ENCODE results near the gene STAT3. TPM values are rescaled to one million over a fixed set of nuclear protein-coding genes. Genes with fewer than 3 reads are reported as not detected.

The STAT3 gene
- total and polyA plus RNA-seq, 2 of the 13 experiments (the other 11 are each of a cell fraction or from before 2014, with no cell fraction given): 61.8 to 62.4 TPM

DNA sequence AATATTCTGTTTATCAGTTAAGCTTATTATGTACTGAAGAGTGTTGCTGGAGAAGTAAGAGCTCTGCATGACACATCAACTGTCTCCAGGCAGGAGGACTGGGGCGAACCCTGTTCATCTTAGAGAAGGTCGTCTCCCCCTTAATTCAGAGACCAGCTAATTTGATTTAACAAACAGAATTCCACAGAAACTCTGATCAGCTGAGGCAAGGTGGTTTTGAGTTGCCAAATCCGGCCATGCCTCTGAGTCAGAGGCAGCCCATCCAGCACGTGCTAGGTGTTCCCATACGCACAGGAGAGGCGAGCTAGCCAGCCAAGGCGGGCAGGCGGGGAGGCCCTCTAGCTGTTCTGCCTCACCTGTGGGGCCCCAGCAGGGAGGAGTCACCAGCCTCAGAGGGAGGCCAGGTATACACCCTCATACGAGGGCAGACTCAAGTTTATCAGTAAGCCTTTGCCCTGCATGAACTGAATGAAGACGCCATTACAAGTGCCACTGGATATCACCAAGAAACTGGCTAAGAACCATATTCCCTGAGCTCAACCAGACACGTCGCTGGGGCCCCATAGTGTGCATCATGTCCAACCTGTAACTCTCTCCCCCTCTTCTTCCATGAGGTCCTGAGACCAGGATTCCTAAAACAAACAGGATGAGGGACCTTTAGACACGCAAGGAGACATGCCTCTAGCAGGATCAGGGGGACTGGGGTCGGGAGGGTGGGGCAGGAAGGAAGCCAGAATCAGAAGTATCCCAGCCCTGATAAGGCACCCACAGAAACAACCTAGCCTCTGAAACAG, 74.3 kb downstream of the STAT3 start:
- POLR2A ChIA-PET: interaction anchor here (1.4 to 3.7 kb wide), 2 partner anchors 74 to 264 kb away, joined by 3 to 47 read pairs; partner anchors contain the start of gene STAT3
- BruUV-seq (replicated peaks): no TSS peak
- H2AFZ ChIP-seq (ENCODE audit: low read length): no peak overlapping the region
- CTCF ChIA-PET (ENCODE audit: low intra/inter-chr PET ratio, low total read pairs): no interaction called here
- no peaks in the 10 kb centered on the region for H3K79me2 ChIP-seq (ENCODE audit: insufficient read depth, low read length)
- H3K27me3 ChIP-seq (ENCODE audit: control insufficient read depth in 1 of 2, insufficient read depth in 2 of 2, low read length in 2 of 2): no peaks in the 10 kb centered on the region
- H3K4me3 ChIP-seq (replicated peaks in 1 of 3; ENCODE audit: insufficient read depth in 1 of 3, low read depth in 2 of 3, low read length in 3 of 3): no peak overlapping the region
- H3K36me3 ChIP-seq (replicated peaks in 1 of 2; ENCODE audit: control insufficient read depth in 1 of 2, insufficient read depth in 2 of 2, low read length in 2 of 2): peaks cover 5 to 27% of the 10 kb centered on the region in 2 experiments; a peak in 4 of 5 replicates
- in situ Hi-C loops (cut with HindIII; ENCODE audit: extremely low pct_ligation_motif_present, low pct_unique_long_range_greater_than_20kb): no loop called here
- no peak overlapping the region for H3K9ac ChIP-seq (ENCODE audit: insufficient read depth, low read depth, low read length)
- no peak for ATAC-seq
- H3K4me2 ChIP-seq (ENCODE audit: low read depth, low read length): no peak overlapping the region
- intact Hi-C loops (cut with micrococcal nuclease; ENCODE audit: unreplicated experiment): no loop called here
- peak overlapping the region; percentile 73 for H3K27ac ChIP-seq (ENCODE audit: extremely low read length, insufficient read depth, low read length)
- DNase-seq (ENCODE audit: low spot score): no peak
- no peaks in the 10 kb centered on the region for H4K20me1 ChIP-seq (ENCODE audit: insufficient read depth, low read length)
- H3K9me3 ChIP-seq (ENCODE audit: low read length): no peaks in the 10 kb centered on the region
- no peak for FAIRE-seq
- WGBS (ENCODE audit: low lambda C conversion rate): 80% methylated on average over 14 of the region's 14 CpGs
- peaks cover 89% of the 10 kb centered on the region for H3K4me1 ChIP-seq (ENCODE audit: insufficient read depth, low read length)
- TF ChIP-seq ZBTB38 (CRISPR knock-in tag; IDR thresholded peaks at IDR 0.05) (peak; percentile 40; the same call in 1 of the 2 replicates), ETV6 (CRISPR knock-in tag; conservative IDR thresholded peaks at IDR 0.05) (no peak), ZSCAN31 (CRISPR knock-in tag; IDR thresholded peaks at IDR 0.05; ENCODE audit: low read depth) (no peak), SRSF9 (IDR thresholded peaks at IDR 0.05; ENCODE audit: borderline replicate concordance, insufficient read depth, low read depth, low read length, poor library complexity, severe bottlenecking) (no peak), ZNF44 (CRISPR knock-in tag; IDR thresholded peaks at IDR 0.05) (no peak), SMAD1 (CRISPR knock-in tag; IDR thresholded peaks at IDR 0.05; ENCODE audit: borderline replicate concordance, low read depth) (no peak), ZFY (CRISPR knock-in tag; IDR thresholded peaks at IDR 0.05) (0 out of 2 replicates have a peak, but pooled peaks have one; percentile 15), TARDBP (CRISPR knock-in tag; IDR thresholded peaks at IDR 0.05) (no peak), ZNF841 (CRISPR knock-in tag; IDR thresholded peaks at IDR 0.05; ENCODE audit: borderline replicate concordance) (no peak), FOSL2 (CRISPR knock-in tag; IDR thresholded peaks at IDR 0.05) (0 out of 2 replicates have a peak, but pooled peaks have one; percentile 18)
- TF ChIP-seq, protein P1, sequence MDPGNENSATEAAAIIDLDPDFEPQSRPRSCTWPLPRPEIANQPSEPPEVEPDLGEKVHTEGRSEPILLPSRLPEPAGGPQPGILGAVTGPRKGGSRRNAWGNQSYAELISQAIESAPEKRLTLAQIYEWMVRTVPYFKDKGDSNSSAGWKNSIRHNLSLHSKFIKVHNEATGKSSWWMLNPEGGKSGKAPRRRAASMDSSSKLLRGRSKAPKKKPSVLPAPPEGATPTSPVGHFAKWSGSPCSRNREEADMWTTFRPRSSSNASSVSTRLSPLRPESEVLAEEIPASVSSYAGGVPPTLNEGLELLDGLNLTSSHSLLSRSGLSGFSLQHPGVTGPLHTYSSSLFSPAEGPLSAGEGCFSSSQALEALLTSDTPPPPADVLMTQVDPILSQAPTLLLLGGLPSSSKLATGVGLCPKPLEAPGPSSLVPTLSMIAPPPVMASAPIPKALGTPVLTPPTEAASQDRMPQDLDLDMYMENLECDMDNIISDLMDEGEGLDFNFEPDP (CRISPR knock-in tag; conservative IDR thresholded peaks at IDR 0.05): no peak
- TF ChIP-seq, protein P2, sequence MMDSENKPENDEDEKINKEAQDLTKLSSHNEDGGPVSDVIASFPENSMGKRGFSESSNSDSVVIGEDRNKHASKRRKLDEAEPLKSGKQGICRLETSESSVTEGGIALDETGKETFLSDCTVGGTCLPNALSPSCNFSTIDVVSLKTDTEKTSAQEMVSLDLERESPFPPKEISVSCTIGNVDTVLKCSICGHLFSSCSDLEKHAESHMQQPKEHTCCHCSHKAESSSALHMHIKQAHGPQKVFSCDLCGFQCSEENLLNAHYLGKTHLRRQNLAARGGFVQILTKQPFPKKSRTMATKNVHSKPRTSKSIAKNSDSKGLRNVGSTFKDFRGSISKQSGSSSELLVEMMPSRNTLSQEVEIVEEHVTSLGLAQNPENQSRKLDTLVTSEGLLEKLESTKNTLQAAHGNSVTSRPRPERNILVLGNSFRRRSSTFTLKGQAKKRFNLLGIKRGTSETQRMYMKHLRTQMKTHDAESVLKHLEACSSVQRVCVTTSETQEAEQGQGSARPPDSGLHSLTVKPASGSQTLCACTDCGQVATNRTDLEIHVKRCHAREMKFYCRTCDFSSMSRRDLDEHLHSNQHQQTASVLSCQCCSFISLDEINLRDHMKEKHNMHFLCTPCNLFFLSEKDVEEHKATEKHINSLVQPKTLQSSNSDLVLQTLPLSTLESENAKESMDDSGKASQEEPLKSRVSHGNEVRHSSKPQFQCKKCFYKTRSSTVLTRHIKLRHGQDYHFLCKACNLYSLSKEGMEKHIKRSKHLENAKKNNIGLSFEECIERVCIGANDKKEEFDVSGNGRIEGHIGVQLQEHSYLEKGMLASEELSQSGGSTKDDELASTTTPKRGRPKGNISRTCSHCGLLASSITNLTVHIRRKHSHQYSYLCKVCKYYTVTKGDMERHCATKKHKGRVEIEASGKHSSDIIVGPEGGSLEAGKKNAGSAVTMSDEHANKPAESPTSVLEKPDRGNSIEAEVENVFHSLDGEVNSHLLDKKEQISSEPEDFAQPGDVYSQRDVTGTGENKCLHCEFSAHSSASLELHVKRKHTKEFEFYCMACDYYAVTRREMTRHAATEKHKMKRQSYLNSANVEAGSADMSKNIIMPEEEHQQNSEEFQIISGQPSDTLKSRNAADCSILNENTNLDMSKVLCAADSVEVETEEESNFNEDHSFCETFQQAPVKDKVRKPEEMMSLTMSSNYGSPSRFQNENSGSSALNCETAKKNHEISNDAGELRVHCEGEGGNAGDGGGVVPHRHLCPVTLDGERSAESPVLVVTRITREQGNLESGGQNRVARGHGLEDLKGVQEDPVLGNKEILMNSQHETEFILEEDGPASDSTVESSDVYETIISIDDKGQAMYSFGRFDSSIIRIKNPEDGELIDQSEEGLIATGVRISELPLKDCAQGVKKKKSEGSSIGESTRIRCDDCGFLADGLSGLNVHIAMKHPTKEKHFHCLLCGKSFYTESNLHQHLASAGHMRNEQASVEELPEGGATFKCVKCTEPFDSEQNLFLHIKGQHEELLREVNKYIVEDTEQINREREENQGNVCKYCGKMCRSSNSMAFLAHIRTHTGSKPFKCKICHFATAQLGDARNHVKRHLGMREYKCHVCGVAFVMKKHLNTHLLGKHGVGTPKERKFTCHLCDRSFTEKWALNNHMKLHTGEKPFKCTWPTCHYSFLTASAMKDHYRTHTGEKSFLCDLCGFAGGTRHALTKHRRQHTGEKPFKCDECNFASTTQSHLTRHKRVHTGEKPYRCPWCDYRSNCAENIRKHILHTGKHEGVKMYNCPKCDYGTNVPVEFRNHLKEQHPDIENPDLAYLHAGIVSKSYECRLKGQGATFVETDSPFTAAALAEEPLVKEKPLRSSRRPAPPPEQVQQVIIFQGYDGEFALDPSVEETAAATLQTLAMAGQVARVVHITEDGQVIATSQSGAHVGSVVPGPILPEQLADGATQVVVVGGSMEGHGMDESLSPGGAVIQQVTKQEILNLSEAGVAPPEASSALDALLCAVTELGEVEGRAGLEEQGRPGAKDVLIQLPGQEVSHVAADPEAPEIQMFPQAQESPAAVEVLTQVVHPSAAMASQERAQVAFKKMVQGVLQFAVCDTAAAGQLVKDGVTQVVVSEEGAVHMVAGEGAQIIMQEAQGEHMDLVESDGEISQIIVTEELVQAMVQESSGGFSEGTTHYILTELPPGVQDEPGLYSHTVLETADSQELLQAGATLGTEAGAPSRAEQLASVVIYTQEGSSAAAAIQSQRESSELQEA (CRISPR knock-in tag; IDR thresholded peaks at IDR 0.05; ENCODE audit: not compliant biosample characterization): no peak
- TF ChIP-seq, protein P3, sequence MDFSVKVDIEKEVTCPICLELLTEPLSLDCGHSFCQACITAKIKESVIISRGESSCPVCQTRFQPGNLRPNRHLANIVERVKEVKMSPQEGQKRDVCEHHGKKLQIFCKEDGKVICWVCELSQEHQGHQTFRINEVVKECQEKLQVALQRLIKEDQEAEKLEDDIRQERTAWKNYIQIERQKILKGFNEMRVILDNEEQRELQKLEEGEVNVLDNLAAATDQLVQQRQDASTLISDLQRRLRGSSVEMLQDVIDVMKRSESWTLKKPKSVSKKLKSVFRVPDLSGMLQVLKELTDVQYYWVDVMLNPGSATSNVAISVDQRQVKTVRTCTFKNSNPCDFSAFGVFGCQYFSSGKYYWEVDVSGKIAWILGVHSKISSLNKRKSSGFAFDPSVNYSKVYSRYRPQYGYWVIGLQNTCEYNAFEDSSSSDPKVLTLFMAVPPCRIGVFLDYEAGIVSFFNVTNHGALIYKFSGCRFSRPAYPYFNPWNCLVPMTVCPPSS (IDR thresholded peaks at IDR 0.05): no peak
